MG63 (cell line): ENCODE data around the gene NCF4. TPM values are rescaled to one million over a fixed set of nuclear protein-coding genes. Genes with fewer than 3 reads are reported as not detected.
A peak's percentile ranks its signal among the peaks of the same experiment; 100 is the strongest.

Source experiments
- DNase-seq: peaks from one replicate; pipeline ENCODE4 v3.0.0-alpha.2; 2020
- H3K27me3 ChIP-seq: fragments of 250-450 bp; sonication (Bioruptor Pico); 2 replicates; pipeline ENCODE4 v1.5.1; 2020; ENCODE audit warnings: mild to moderate bottlenecking, moderate library complexity
- H3K36me3 ChIP-seq: fragments of 250-450 bp; sonication (Bioruptor Pico); 2 replicates; pipeline ENCODE4 v1.5.1; 2020; ENCODE audit warnings: mild to moderate bottlenecking, moderate library complexity
- H3K4me3 ChIP-seq: fragments of 250-450 bp; sonication (Bioruptor Pico); 2 replicates; pipeline ENCODE4 v1.5.1; 2020; ENCODE audit warnings: mild to moderate bottlenecking, moderate library complexity
- H3K9me3 ChIP-seq: fragments of 250-450 bp; sonication (Bioruptor Pico); 2 replicates; pipeline ENCODE4 v1.5.1; 2020; ENCODE audit warnings: mild to moderate bottlenecking, moderate library complexity
- total RNA-seq: library from RNA; depleted of rRNA; stranded (reverse); fragments of >200 nt; shearing (Covaris generic); gene quantifications from 2 replicates; pipeline ENCODE4 v1.2.3, GENCODE V29; 2014; ENCODE audit warnings: low replicate concordance

NCF4 gene
- total RNA-seq, 1 experiment from 2014 or later, result not detected

DNA sequence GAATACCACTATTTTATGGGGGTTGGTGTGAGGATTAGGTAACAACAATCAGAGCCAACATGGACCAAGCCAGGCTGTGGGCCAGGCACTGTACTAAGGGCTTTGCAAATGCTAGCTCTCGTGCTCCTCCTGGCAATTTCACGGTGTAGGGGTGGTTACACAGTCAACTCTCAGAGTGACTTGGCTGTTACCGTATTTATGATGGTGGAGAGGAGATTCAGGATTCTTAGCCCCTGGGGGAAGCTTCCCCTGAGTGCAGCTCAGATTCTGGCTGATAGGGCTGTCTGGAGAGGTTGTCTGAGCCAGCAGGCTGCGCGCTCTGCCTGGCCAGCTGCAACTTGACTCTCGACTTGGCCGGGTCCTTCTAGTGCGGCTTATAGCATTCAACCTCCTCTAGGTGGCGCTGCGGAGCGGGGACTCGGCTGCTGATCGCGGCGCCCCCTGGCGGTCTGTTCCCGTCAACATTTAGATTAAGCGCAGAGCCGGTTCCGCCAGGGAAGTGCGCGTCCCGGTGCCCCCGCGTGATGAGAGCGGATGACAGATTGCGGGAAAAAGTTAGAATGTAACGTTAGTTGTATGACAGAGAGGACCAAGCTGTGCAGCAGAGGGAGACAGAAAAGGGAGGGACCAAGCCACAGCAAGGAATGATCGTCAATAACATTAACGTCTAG lies 4.5 kb upstream of the NCF4 start:
- Histone ChIP-seq H3K27me3 (peaks cover 15% of the 10 kb centered on the region), H3K36me3 (no peaks in the 10 kb centered on the region), H3K4me3 (no peak overlapping the region), H3K9me3 (peaks cover 2% of the 10 kb centered on the region; the same call in 1 of the 2 replicates)
- peak; percentile 74 for DNase-seq

GRCh38 chr22:36856792-36857135 lies 4.0 kb upstream of the NCF4 start:
- no peak for DNase-seq
- Histone ChIP-seq H3K27me3 (peaks cover 15% of the 10 kb centered on the region), H3K36me3 (no peaks in the 10 kb centered on the region), H3K9me3 (peaks cover 2% of the 10 kb centered on the region; the same call in 1 of the 2 replicates), H3K4me3 (no peak overlapping the region)

DNA sequence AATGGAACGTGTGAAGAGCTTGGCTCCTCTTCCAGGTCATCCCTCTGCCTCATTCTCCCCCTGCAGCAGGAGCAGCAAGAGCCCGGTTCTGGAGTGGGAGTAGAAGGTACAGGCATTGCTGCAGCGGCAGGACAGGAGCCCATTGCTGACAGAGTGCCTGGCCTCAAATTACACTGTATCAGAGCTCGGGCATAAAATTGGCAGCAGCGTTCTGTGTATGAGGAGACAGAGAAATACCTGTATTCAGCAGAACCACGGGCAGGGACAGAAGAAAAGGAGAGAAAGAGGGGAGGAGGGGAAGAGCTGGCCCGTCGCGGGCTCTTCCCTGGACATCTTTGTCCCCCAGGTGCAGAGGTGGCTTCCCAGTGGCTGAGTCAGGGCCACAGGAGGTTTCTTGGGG lies 2.6 kb upstream of the NCF4 start:
- H3K36me3 ChIP-seq, result no peaks in the 10 kb centered on the region

GRCh38 chr22:36858966-36859365 lies 1.8 kb upstream of the NCF4 start:
- DNase-seq, result no peak
- H3K36me3 ChIP-seq, result no peaks in the 10 kb centered on the region
- H3K4me3 ChIP-seq, result no peak overlapping the region
- H3K9me3 ChIP-seq, result no peaks in the 10 kb centered on the region
- H3K27me3 ChIP-seq, result peaks cover 15% of the 10 kb centered on the region

More for the DNA sequence above, 2.6 kb upstream of the NCF4 start:
- no peak for DNase-seq
- peaks cover 15% of the 10 kb centered on the region for H3K27me3 ChIP-seq
- no peak overlapping the region for H3K4me3 ChIP-seq
- H3K9me3 ChIP-seq, result no peaks in the 10 kb centered on the region

- Histone ChIP-seq H3K27me3 (peaks cover 15% of the 10 kb centered on the region), H3K36me3 (no peaks in the 10 kb centered on the region), H3K4me3 (no peak overlapping the region), H3K9me3 (no peaks in the 10 kb centered on the region)
- DNase-seq, result no peak
Measured at GRCh38 chr22:36860017-36860416, 789 bp upstream of the NCF4 start.

DNA sequence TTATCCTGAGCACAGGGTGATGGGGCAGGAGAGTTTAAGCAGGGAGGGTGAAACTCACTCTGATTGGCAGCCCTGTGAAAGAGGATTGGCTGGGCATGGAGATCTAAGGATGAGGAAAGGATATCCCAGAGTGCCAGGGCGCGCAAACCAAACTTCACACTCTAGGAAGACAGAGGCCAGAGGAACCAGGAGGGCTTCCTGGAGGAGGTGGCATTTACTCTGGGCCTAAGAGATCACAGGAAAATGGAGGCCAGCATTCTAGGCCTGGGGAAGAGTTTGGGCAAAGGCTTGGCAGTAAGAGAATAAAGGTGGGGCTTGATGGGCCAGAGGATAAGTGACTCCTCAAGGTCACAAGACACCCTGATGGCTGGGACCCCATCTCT lies 377 bp upstream of the NCF4 start:
- Histone ChIP-seq H3K4me3 (no peak overlapping the region), H3K27me3 (peaks cover 15% of the 10 kb centered on the region), H3K9me3 (no peaks in the 10 kb centered on the region), H3K36me3 (no peaks in the 10 kb centered on the region)
- no peak for DNase-seq

DNA sequence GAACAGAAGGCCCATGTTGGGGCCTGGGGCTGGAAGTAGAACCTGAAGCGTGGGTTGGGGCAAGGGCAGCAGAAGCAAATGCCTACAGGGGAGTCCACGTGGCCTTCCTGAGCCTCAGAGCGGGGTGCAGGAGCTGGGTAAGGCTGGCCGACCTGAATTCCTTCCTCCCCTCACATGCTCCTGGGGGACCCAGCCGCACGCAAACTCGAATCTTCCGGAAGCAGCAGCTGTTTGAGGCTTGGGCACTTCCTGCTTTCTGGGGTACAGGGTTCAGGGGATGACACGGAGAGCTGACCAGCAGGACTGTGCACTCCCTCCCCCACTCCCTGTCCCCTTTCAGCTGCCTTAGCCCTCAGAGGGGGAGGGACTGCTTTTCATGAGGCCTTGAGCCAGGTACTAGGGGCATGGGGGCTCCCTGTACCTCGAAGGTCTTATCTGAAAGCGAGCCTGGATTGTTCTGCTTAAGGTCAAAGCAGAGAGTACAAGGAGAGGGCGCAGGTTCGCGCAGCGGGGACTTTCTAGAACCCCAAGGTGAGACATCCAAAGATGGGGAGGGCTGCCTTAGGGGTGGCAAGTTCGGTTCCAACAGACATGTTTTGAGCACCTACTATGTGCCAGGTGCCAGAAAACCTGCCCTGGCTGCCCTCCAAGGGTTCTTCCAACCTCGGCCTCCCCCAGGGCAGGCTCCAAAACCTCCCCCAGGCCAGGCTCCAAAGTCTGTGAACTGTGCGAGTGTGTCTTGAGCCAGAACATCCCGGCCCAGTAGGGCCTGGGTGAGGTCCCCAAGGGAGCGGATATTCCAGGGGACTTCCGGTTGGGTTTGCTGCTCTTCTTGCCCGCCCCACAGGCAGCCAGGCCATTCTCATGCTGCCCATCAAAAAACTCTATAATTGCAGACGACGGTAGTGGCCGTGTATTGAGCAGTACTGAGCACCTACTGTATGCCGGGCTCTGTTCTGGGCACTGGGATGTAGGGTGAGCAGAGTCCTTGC lies 1.7 kb downstream of the NCF4 start:
- DNase-seq, result no peak
- no peaks in the 10 kb centered on the region for H3K36me3 ChIP-seq
- H3K9me3 ChIP-seq, result no peaks in the 10 kb centered on the region

GRCh38 chr22:36863281-36863680 lies 2.5 kb downstream of the NCF4 start:
- no peak overlapping the region for H3K4me3 ChIP-seq
- no peaks in the 10 kb centered on the region for H3K9me3 ChIP-seq
- no peak for DNase-seq
- H3K36me3 ChIP-seq, result no peaks in the 10 kb centered on the region
- no peaks in the 10 kb centered on the region for H3K27me3 ChIP-seq

More for the DNA sequence above, 1.7 kb downstream of the NCF4 start:
- H3K4me3 ChIP-seq, result no peak overlapping the region
- H3K27me3 ChIP-seq, result peaks cover 4% of the 10 kb centered on the region; the same call in 1 of the 2 replicates

- no peaks in the 10 kb centered on the region for H3K36me3 ChIP-seq
- no peak overlapping the region for H3K4me3 ChIP-seq
- DNase-seq, result no peak
- H3K9me3 ChIP-seq, result no peaks in the 10 kb centered on the region
- no peaks in the 10 kb centered on the region for H3K27me3 ChIP-seq
Measured at GRCh38 chr22:36863979-36864378, 3.2 kb downstream of the NCF4 start.

GRCh38 chr22:36864454-36865215 lies 3.8 kb downstream of the NCF4 start:
- Histone ChIP-seq H3K9me3 (no peaks in the 10 kb centered on the region), H3K27me3 (no peaks in the 10 kb centered on the region), H3K36me3 (no peaks in the 10 kb centered on the region), H3K4me3 (no peak overlapping the region)
- DNase-seq, result no peak

DNA sequence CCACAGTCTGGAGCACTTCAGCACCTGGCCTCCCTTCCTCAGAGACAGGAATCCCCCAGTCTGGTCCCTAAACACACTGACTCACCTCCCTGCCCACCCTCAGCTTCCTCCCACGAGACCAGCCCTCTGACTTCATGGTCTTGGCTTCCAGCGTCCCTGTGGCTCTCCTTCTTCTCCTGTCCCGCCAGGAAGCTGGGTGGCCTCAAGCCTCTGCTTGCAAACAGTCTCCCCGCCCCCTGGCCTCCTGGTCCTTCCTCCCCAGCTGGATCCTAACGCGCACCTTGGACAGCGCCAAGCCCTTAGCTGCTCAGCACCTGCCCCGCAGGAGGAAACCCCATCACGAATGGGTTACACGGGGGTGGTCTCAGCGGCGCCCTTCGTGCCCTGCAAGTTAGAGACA lies 4.5 kb downstream of the NCF4 start:
- peak; percentile 13 for DNase-seq
- Histone ChIP-seq H3K36me3 (no peaks in the 10 kb centered on the region), H3K27me3 (no peaks in the 10 kb centered on the region), H3K9me3 (no peaks in the 10 kb centered on the region), H3K4me3 (no peak overlapping the region)

DNA sequence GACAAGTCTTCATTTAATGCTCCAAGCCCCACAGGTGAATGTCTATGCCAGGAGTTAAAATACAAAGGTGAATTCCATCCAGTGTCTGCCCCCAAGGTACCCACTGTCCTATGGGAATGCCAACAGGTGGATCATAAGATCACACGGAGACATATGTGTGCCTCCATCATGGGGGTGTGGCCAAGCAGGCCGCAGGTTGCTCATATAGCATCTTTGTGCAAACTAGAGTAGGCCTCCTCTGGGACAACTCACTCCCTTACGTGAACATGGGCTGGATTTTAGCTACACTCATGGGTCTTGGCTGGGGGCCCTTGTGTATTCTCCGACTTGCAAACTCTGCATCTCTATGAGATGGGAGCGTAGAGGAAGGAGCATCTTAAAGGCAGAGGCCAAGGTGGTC lies 6.9 kb downstream of the NCF4 start:
- no peak overlapping the region for H3K4me3 ChIP-seq
- no peaks in the 10 kb centered on the region for H3K9me3 ChIP-seq
- DNase-seq, result no peak
- H3K27me3 ChIP-seq, result no peaks in the 10 kb centered on the region
- H3K36me3 ChIP-seq, result no peaks in the 10 kb centered on the region

GRCh38 chr22:36868546-36869181 lies 7.9 kb downstream of the NCF4 start:
- no peak for DNase-seq
- no peaks in the 10 kb centered on the region for H3K9me3 ChIP-seq
- no peak overlapping the region for H3K4me3 ChIP-seq
- no peaks in the 10 kb centered on the region for H3K27me3 ChIP-seq
- H3K36me3 ChIP-seq, result no peaks in the 10 kb centered on the region

DNA sequence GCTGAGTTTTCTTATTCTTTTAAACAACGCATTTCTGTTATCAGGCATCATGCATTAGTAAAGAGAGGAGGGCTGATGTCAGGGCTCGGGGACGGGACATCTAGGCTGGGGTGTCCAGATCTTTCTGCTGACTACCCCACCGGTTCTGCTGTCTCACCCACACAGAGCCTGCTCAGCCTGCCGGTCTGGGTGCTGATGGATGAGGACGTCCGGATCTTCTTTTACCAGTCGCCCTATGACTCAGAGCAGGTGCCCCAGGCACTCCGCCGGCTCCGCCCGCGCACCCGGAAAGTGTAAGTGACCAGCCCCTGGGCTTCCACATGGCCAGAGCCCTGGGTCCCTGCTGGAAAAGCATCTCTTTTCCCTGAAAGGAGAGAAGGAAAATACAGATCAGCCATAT lies 9.4 kb downstream of the NCF4 start:
- Histone ChIP-seq H3K4me3 (no peak overlapping the region), H3K27me3 (no peaks in the 10 kb centered on the region), H3K9me3 (no peaks in the 10 kb centered on the region), H3K36me3 (no peaks in the 10 kb centered on the region)
- DNase-seq, result no peak

DNA sequence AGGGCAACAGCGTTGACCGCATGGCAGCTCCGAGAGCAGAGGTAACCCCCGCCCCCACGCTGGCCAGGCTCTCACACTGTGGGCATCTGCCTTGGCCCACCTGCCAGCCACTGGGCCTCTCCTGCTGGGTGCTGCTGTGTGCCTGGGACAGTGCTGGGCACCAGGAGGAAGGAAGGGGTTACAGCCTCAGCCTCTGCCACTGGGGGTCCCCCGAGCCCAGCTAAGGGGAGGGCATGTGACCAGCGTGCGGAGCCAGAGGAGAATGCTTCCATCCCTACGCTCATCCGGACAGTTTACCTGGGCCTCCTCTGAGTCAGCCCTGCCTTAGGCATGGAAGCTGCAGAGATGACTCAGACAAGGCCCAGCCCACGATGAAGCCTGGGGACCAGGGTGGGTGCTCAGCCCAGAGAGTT lies 10.9 kb downstream of the NCF4 start:
- H3K27me3 ChIP-seq, result no peaks in the 10 kb centered on the region
- H3K36me3 ChIP-seq, result no peaks in the 10 kb centered on the region
- no peak for DNase-seq
- H3K9me3 ChIP-seq, result no peaks in the 10 kb centered on the region
- H3K4me3 ChIP-seq, result no peak overlapping the region

DNA sequence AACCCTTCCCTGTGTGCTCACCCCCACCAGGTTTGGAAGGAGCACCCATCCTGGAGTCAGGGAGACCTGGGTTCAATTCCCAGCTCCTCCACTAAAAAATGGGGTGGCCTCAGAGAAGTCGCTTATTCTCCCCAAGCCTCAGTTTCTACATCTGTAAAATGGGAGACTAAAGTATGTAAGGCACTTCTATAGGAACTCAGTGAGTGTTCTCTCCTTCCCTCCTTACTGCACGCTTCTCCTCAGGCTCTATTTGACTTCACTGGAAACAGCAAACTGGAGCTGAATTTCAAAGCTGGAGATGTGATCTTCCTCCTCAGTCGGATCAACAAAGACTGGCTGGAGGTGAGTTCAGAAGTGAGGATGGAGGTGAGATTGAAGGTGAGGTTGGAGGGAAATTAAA lies 11.3 kb downstream of the NCF4 start:
- no peak for DNase-seq
- Histone ChIP-seq H3K4me3 (no peak overlapping the region), H3K9me3 (no peaks in the 10 kb centered on the region)

More for the DNA sequence above, 11.3 kb downstream of the NCF4 start:
- Histone ChIP-seq H3K36me3 (no peaks in the 10 kb centered on the region), H3K27me3 (no peaks in the 10 kb centered on the region)
